HepG2 (cell line): ENCODE data around the gene IER2. TPM values are rescaled to one million over a fixed set of nuclear protein-coding genes. Genes with fewer than 3 reads are reported as not detected.
A peak's percentile ranks its signal among the peaks of the same experiment; 100 is the strongest.

Source experiments
- EEA1 ChIP-seq: sonication (generic); formaldehyde crosslinking; IDR thresholded peaks from 2 replicates; pipeline ENCODE4 v1.5.1; 2020; ENCODE audit warnings: mild to moderate bottlenecking, missing genetic modification reagents, borderline replicate concordance
- GATAD1 ChIP-seq: IDR thresholded peaks from 2 replicates; pipeline ENCODE4 v1.6.1; 2016; ENCODE audit warnings: missing genetic modification reagents, missing compliant biosample characterization
- HES4 ChIP-seq: sonication (generic); formaldehyde crosslinking; IDR thresholded peaks from 2 replicates; pipeline ENCODE4 v1.9.0; 2021; ENCODE audit warnings: mild to moderate bottlenecking, missing genetic modification reagents, borderline replicate concordance
- IRF1 ChIP-seq: sonication (generic); formaldehyde crosslinking; IDR thresholded peaks from 2 replicates; pipeline ENCODE4 v1.4.0; 2020; ENCODE audit warnings: low read depth, mild to moderate bottlenecking, missing genetic modification reagents
- KDM5A ChIP-seq: fragments of 200-600 bp; sonication (generic); IDR thresholded peaks from 2 replicates; pipeline ENCODE4 v1.7.0; 2018; ENCODE audit warnings: antibody characterized with exemption, mild to moderate bottlenecking, low read length, borderline replicate concordance
- MEIS1 ChIP-seq: sonication (generic); formaldehyde crosslinking; IDR thresholded peaks from 2 replicates; pipeline ENCODE4 v1.9.0; 2021; ENCODE audit warnings: mild to moderate bottlenecking, missing genetic modification reagents, moderate library complexity, borderline replicate concordance
- NFATC3 ChIP-seq: sonication (generic); formaldehyde crosslinking; IDR thresholded peaks from 2 replicates; pipeline ENCODE4 v1.5.1; 2020; ENCODE audit warnings: mild to moderate bottlenecking, missing genetic modification reagents
- NFKBIZ ChIP-seq: IDR thresholded peaks from 2 replicates; pipeline ENCODE4 v1.6.1; 2018; ENCODE audit warnings: missing genetic modification reagents, missing compliant biosample characterization
- RBM39 ChIP-seq: fragments of 200-400 bp; formaldehyde crosslinking; IDR thresholded peaks from one replicate; pipeline ENCODE4 v1.6.1; 2018; ENCODE audit warnings: antibody characterized with exemption, mild to moderate bottlenecking, low read depth, low read length; ENCODE audit not compliant: poor library complexity, severe bottlenecking
- SMARCE1 ChIP-seq: fragments of 450-650 bp; IDR thresholded peaks from 2 replicates; pipeline ENCODE4 v1.6.1; 2017; ENCODE audit warnings: borderline replicate concordance
- SRF ChIP-seq: IDR thresholded peaks from 2 replicates; pipeline ENCODE4 v1.6.1; 2011; ENCODE audit warnings: mild to moderate bottlenecking, low read depth, low read length, moderate library complexity
- THRA ChIP-seq: sonication (generic); formaldehyde crosslinking; IDR thresholded peaks from 2 replicates; pipeline ENCODE4 v1.4.0; 2020; ENCODE audit warnings: missing genetic modification reagents, borderline replicate concordance
- U2AF1 ChIP-seq: fragments of 200-400 bp; formaldehyde crosslinking; optimal IDR thresholded peaks from 2 replicates; pipeline ENCODE3; 2017; ENCODE audit warnings: mild to moderate bottlenecking, low read depth, low read length
- ZBTB42 ChIP-seq: sonication (generic); formaldehyde crosslinking; IDR thresholded peaks from 2 replicates; pipeline ENCODE4 v1.5.0; 2020; ENCODE audit warnings: mild to moderate bottlenecking, missing genetic modification reagents
- ZNF142 ChIP-seq: sonication (generic); formaldehyde crosslinking; IDR thresholded peaks from 2 replicates; pipeline ENCODE4 v1.4.0; 2020; ENCODE audit warnings: missing genetic modification reagents
- ZNF343 ChIP-seq: sonication (generic); formaldehyde crosslinking; IDR thresholded peaks from 2 replicates; pipeline ENCODE4 v1.4.0; 2020; ENCODE audit warnings: mild to moderate bottlenecking, missing genetic modification reagents
- ZNF350 ChIP-seq: sonication (generic); formaldehyde crosslinking; IDR thresholded peaks from 2 replicates; pipeline ENCODE4 v1.4.0; 2020; ENCODE audit warnings: mild to moderate bottlenecking, low read depth, missing genetic modification reagents, borderline replicate concordance
- ZNF543 ChIP-seq: sonication (generic); formaldehyde crosslinking; IDR thresholded peaks from 2 replicates; pipeline ENCODE4 v1.4.0; 2020; ENCODE audit warnings: mild to moderate bottlenecking, missing genetic modification reagents
- ZNF672 ChIP-seq: sonication (generic); formaldehyde crosslinking; IDR thresholded peaks from 2 replicates; pipeline ENCODE4 v1.8.1; 2022; ENCODE audit warnings: missing genetic modification reagents
- ZNF784 ChIP-seq: sonication (generic); formaldehyde crosslinking; IDR thresholded peaks from 2 replicates; pipeline ENCODE4 v1.5.1; 2020; ENCODE audit warnings: missing genetic modification reagents, mild to moderate bottlenecking, borderline replicate concordance
- polyA plus RNA-seq, 8 experiments: library from polyadenylated mRNA; depleted of rRNA in 3 of 8; stranded (reverse) in 7 of 8; unstranded in 1 of 8; fragments of >200 nt; fragmentation: Illumina TruSeq in 4 of 8; extraction: Trizol in 4 of 8; gene quantifications; 2 replicates each; pipeline versions ENCODE4 v1.2.1 to v1.2.3, GENCODE V29; 2011 to 2016; ENCODE audit warnings: low read depth in 4 of 8, missing spikeins in 1 of 8, mixed read lengths in 1 of 8; ENCODE audit not compliant: insufficient read depth in 1 of 8
- total RNA-seq, 5 experiments: library from RNA; depleted of rRNA; stranded (reverse); fragments of >200 nt; fragmentation: Illumina TruSeq; extraction: Trizol; gene quantifications; 2 replicates each; pipeline ENCODE4 v1.2.3, GENCODE V29; 2016; ENCODE audit warnings: low read depth in 1 of 5

The IER2 gene
- total and polyA plus RNA-seq, 2 of the 13 experiments (the other 11 are each of a cell fraction or from before 2014, with no cell fraction given) = 10.1 to 14.3 TPM

GRCh38 chr19:13164343-13165161 is 14.3 kb downstream of the IER2 start (continued):
- TF ChIP-seq ZNF784 (no peak), MEIS1 (0 out of 2 replicates have a peak, but pooled peaks have one; percentile 42), SRF (0 out of 2 replicates have a peak, but pooled peaks have one; percentile 46), ZNF672 (CRISPR knock-in tag) (no peak), NFKBIZ (no peak), KDM5A (no peak), NFATC3 (no peak), THRA (CRISPR knock-in tag) (peak; percentile 52), SMARCE1 (no peak), ZNF142 (CRISPR knock-in tag) (peak; percentile 37; the same call in 1 of the 2 replicates), ZNF543 (CRISPR knock-in tag) (0 out of 2 replicates have a peak, but pooled peaks have one; percentile 10), RBM39 (peak; percentile 46), EEA1 (CRISPR knock-in tag) (no peak), GATAD1 (CRISPR knock-in tag) (peak; percentile 57), ZNF343 (no peak), HES4 (no peak), ZNF350 (CRISPR knock-in tag) (peak; percentile 43; the same call in 1 of the 2 replicates), ZBTB42 (CRISPR knock-in tag) (no peak; the same call in 1 of the 2 replicates), U2AF1 (no peak), IRF1 (CRISPR knock-in tag) (0 out of 2 replicates have a peak, but pooled peaks have one; percentile 31)
